DOHH2 (cell line): ENCODE measurements around the gene CNPY4.

ENCODE experiments used
- H3F3A ChIP-seq: fragments of 200-600 bp; sonication (generic), shearing (Covaris generic); 2 replicates; pipeline ENCODE4 v1.6.0; 2016; ENCODE audit warnings: antibody characterized with exemption, mild to moderate bottlenecking; ENCODE audit not compliant: control insufficient read depth, insufficient read depth
- H3K27ac ChIP-seq: fragments of 200-600 bp; sonication (generic); 2 replicates; pipeline ENCODE4 v1.5.1; 2014; ENCODE audit warnings: low read depth, mild to moderate bottlenecking, low read length, moderate library complexity
- H3K27me3 ChIP-seq: fragments of 200-600 bp; sonication (generic); 2 replicates; pipeline ENCODE4 v1.6.1; 2014; ENCODE audit warnings: mild to moderate bottlenecking, low read length, mixed read lengths; ENCODE audit not compliant: control insufficient read depth
- H3K36me3 ChIP-seq: fragments of 200-600 bp; sonication (generic); 2 replicates; pipeline ENCODE4 v1.6.1; 2014; ENCODE audit warnings: mild to moderate bottlenecking, low read length, moderate library complexity, mixed read lengths; ENCODE audit not compliant: control insufficient read depth
- H3K4me1 ChIP-seq: fragments of 200-600 bp; sonication (generic); 2 replicates; pipeline ENCODE4 v1.6.1; 2014; ENCODE audit warnings: mild to moderate bottlenecking, low read length, mixed read lengths; ENCODE audit not compliant: control insufficient read depth
- H3K4me2 ChIP-seq: fragments of 200-600 bp; sonication (generic); 2 replicates; pipeline ENCODE4 v1.6.0; 2014; ENCODE audit warnings: mild to moderate bottlenecking, low read length, moderate library complexity
- H3K4me3 ChIP-seq: fragments of 200-600 bp; sonication (generic); 2 replicates; pipeline ENCODE4 v1.5.1; 2014; ENCODE audit warnings: mild to moderate bottlenecking, low read length, mixed read lengths
- H3K79me2 ChIP-seq: fragments of 200-600 bp; sonication (generic); 2 replicates; pipeline ENCODE4 v1.6.1; 2014; ENCODE audit warnings: mild to moderate bottlenecking, low read length, mixed read lengths; ENCODE audit not compliant: control insufficient read depth
- H3K9me2 ChIP-seq: fragments of 200-600 bp; sonication (generic); replicated peaks from 2 replicates; pipeline ENCODE4 v1.6.1; 2014; ENCODE audit warnings: mild to moderate bottlenecking, low read length, mixed read lengths; ENCODE audit not compliant: control insufficient read depth
- H3K9me3 ChIP-seq: fragments of 200-600 bp; sonication (generic); 2 replicates; pipeline ENCODE4 v1.6.1; 2014; ENCODE audit warnings: antibody characterized with exemption, low read length, mixed read lengths; ENCODE audit not compliant: control insufficient read depth, insufficient read depth
- H4K20me1 ChIP-seq: fragments of 200-600 bp; sonication (generic); 2 replicates; pipeline ENCODE4 v1.6.0; 2014; ENCODE audit warnings: low read depth, mild to moderate bottlenecking, antibody characterized with exemption, low read length, moderate library complexity; ENCODE audit not compliant: control insufficient read depth, insufficient read depth
- CTCF ChIP-seq: fragments of 200-600 bp; sonication (generic); IDR thresholded peaks from one replicate; pipeline ENCODE4 v1.5.1; 2014; ENCODE audit warnings: antibody characterized with exemption, mild to moderate bottlenecking, low read depth, low read length; ENCODE audit not compliant: poor library complexity, severe bottlenecking
- EZH2phosphoT487 ChIP-seq: fragments of 200-600 bp; sonication (generic); IDR thresholded peaks from 2 replicates; pipeline ENCODE4 v1.6.1; 2017; ENCODE audit warnings: borderline replicate concordance, mild to moderate bottlenecking, antibody characterized with exemption, low read length, moderate library complexity, mixed read lengths

Gene CNPY4

GRCh38 chr7:100171840-100172239, 52.4 kb downstream of the CNPY4 start:
- H3K27ac ChIP-seq, result no peak overlapping the region
- peaks cover 82% of the 10 kb centered on the region for H3K4me1 ChIP-seq
- no peaks in the 10 kb centered on the region for H3K9me3 ChIP-seq
- H3K4me2 ChIP-seq, result peak overlapping the region; percentile 68
- H3K4me3 ChIP-seq, result peak overlapping the region; percentile 52
- H4K20me1 ChIP-seq, result peaks cover 4% of the 10 kb centered on the region; the same call in 1 of the 2 replicates
- H3F3A ChIP-seq, result peaks cover 16% of the 10 kb centered on the region
- no peaks in the 10 kb centered on the region for H3K9me2 ChIP-seq
- TF ChIP-seq CTCF, result no peak
- TF ChIP-seq EZH2phosphoT487, result no peak
- H3K27me3 ChIP-seq, result peaks cover 16% of the 10 kb centered on the region
- H3K36me3 ChIP-seq, result peaks cover 36% of the 10 kb centered on the region
- H3K79me2 ChIP-seq, result peaks cover 16% of the 10 kb centered on the region

- Histone ChIP-seq H3K36me3 (peaks cover 36% of the 10 kb centered on the region), H3K4me2 (peak overlapping the region; percentile 20), H3K4me1 (peaks cover 74% of the 10 kb centered on the region), H3K4me3 (no peak overlapping the region), H3K27me3 (no peaks in the 10 kb centered on the region), H3K27ac (no peak overlapping the region), H3K9me2 (no peaks in the 10 kb centered on the region), H3F3A (peaks cover 23% of the 10 kb centered on the region), H3K79me2 (peaks cover 19% of the 10 kb centered on the region), H3K9me3 (peaks cover 5% of the 10 kb centered on the region), H4K20me1 (peaks cover 4% of the 10 kb centered on the region; the same call in 1 of the 2 replicates)
- no peak for TF ChIP-seq EZH2phosphoT487
- TF ChIP-seq CTCF, result peak; percentile 54
These were observed 54.5 kb downstream of the CNPY4 start for GRCh38 chr7:100173806-100174495.

- Histone ChIP-seq H3K9me2 (no peaks in the 10 kb centered on the region), H3F3A (peaks cover 23% of the 10 kb centered on the region), H3K36me3 (peaks cover 36% of the 10 kb centered on the region), H3K4me2 (peak overlapping the region; percentile 20; the same call in 1 of the 2 replicates), H4K20me1 (peaks cover 4% of the 10 kb centered on the region; the same call in 1 of the 2 replicates), H3K4me3 (no peak overlapping the region), H3K27ac (no peak overlapping the region), H3K9me3 (peaks cover 5% of the 10 kb centered on the region), H3K27me3 (no peaks in the 10 kb centered on the region), H3K79me2 (peaks cover 23% of the 10 kb centered on the region), H3K4me1 (peaks cover 74% of the 10 kb centered on the region)
- TF ChIP-seq CTCF (no peak), EZH2phosphoT487 (no peak)
These were observed 55.1 kb downstream of the CNPY4 start for GRCh38 chr7:100174582-100174981.
